ENCODE results near the gene PCDHGC4.

PCDHGC4 gene

GRCh38 chr5:141513627-141514329 lies 28.9 kb downstream of the PCDHGC4 start:
- no peak for DNase-seq (ENCODE audit: extremely low read depth, low read depth)
- no peak; the same call in 1 of the 2 replicates for TF ChIP-seq CTCF (IDR thresholded peaks at IDR 0.05; ENCODE audit: low read depth, low read length)

GRCh38 chr5:141514330-141515133 lies 29.7 kb downstream of the PCDHGC4 start:
- TF ChIP-seq CTCF (IDR thresholded peaks at IDR 0.05; ENCODE audit: low read depth, low read length) = no peak; the same call in 1 of the 2 replicates
- DNase-seq (ENCODE audit: extremely low read depth, low read depth) = peak; percentile 60

GRCh38 chr5:141515141-141515540 lies 30.3 kb downstream of the PCDHGC4 start:
- no peak for TF ChIP-seq CTCF (IDR thresholded peaks at IDR 0.05; ENCODE audit: low read depth, low read length)
- no peak for DNase-seq (ENCODE audit: extremely low read depth, low read depth)

GRCh38 chr5:141515946-141516671 lies 31.3 kb downstream of the PCDHGC4 start:
- no peak for DNase-seq (ENCODE audit: extremely low read depth, low read depth)
- no peak for TF ChIP-seq CTCF (IDR thresholded peaks at IDR 0.05; ENCODE audit: low read depth, low read length)

- no peak for DNase-seq (ENCODE audit: extremely low read depth, low read depth)
- TF ChIP-seq CTCF (IDR thresholded peaks at IDR 0.05; ENCODE audit: low read depth, low read length) = no peak
These were observed 31.8 kb downstream of the PCDHGC4 start for GRCh38 chr5:141516672-141517025.

DNA sequence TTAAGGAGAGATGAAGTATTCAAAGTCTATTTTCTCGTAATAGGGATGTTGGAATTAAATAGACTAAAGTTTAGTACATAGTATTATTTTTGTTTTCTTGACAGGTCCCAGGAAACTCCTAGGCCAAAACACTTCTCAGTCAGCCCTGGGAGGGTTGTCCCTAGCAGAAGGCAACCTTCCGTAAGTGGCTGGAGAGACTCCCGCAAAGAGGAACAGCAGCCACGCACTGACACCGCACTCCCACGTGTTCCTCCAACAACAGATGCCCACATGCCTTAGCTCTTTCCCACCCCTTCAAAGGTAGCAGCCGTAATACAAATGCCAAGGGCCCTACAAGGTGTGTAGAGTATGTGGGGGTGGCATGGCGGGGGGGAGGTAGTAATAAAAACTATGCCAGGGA lies 32.5 kb downstream of the PCDHGC4 start:
- DNase-seq (ENCODE audit: extremely low read depth, low read depth) = no peak
- no peak for TF ChIP-seq CTCF (IDR thresholded peaks at IDR 0.05; ENCODE audit: low read depth, low read length)
